Measurements from ENCODE around the gene RPL27A.
"Not testable (repeated sequence)": the region's sequence is repeated elsewhere in the genome, so short reads cannot be mapped to it uniquely, and the experiment has no call there.

GRCh38 chr11:8670081-8670480 lies 12.5 kb upstream of the RPL27A start:
- TF ChIP-seq CTCF, POLR2A (IDR thresholded peaks at IDR 0.05): not testable (repeated sequence)
